ENCODE results near the gene TSPEAR.

- TF ChIP-seq POLR2AphosphoS5 (IDR thresholded peaks at IDR 0.05; ENCODE audit: low read depth, low read length) (no peak), TAF1 (IDR thresholded peaks at IDR 0.05; ENCODE audit: borderline replicate concordance, insufficient read depth, low read length) (no peak), REST (IDR thresholded peaks at IDR 0.05; ENCODE audit: insufficient read depth in 1 of 2, low read depth in 2 of 2, low read length in 2 of 2) (no peak), SIN3A (IDR thresholded peaks at IDR 0.05; ENCODE audit: borderline replicate concordance, insufficient read depth, low read length) (no peak), FOXP2 (optimal IDR thresholded peaks at IDR 0.05; ENCODE audit: borderline replicate concordance, extremely low read depth, extremely low read length, insufficient read depth) (no peak)
Observed at GRCh38 chr21:44471341-44471740, 240.0 kb downstream of the TSPEAR start.

Measured in PFSK-1 (cell line).